ENCODE results near the gene ABLIM1.

DNA sequence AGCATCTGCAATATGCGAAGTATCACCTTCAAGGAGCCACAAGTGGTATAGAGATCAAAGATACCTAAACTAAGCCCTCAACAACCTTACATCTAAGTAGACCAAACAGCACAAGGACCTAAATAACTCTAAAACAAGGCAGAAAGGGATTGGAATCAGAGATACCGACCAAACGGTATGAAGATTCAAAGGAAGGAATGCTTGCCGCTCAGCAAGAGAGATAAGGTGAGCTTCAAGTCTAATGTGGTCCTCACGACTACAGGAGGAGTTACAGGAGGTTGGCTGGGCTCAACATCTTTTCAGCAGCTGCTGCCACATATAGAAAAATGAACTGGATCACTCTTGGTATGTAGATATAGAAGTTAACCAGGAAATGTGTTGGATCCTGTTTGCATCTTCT is 11.6 kb downstream of the ABLIM1 start:
- TF ChIP-seq, protein P1, sequence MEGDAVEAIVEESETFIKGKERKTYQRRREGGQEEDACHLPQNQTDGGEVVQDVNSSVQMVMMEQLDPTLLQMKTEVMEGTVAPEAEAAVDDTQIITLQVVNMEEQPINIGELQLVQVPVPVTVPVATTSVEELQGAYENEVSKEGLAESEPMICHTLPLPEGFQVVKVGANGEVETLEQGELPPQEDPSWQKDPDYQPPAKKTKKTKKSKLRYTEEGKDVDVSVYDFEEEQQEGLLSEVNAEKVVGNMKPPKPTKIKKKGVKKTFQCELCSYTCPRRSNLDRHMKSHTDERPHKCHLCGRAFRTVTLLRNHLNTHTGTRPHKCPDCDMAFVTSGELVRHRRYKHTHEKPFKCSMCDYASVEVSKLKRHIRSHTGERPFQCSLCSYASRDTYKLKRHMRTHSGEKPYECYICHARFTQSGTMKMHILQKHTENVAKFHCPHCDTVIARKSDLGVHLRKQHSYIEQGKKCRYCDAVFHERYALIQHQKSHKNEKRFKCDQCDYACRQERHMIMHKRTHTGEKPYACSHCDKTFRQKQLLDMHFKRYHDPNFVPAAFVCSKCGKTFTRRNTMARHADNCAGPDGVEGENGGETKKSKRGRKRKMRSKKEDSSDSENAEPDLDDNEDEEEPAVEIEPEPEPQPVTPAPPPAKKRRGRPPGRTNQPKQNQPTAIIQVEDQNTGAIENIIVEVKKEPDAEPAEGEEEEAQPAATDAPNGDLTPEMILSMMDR (IDR thresholded peaks at IDR 0.05 in 4 of 5, conservative IDR thresholded peaks at IDR 0.05 in 1 of 5) = no peak
- no peak for TF ChIP-seq POLR2A (IDR thresholded peaks at IDR 0.05)
